ENCODE results near the gene ZNF407.

DNA sequence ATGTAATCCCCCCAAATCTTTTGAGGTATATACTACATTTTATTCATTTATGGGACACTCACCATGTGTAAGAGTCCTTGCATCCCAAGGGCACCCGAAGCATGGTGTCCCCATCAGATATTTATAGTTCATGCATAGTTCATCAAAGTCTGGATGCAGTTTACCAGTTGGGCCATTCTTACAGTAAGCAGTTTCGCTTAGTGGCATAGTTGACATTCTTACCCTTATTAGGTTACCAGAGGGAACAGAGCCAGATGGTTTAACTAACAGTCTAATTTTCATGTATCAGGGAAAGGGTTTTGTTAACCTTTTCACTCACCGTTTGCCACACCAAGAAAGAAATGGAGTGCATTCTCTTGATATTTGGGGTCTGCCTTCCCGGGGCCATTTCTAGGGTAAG lies 7.1 kb downstream of the ZNF407 start:
- TF ChIP-seq ELF3 (CRISPR knock-in tag; IDR thresholded peaks at IDR 0.05) (no peak), ZNF75D (CRISPR knock-in tag; IDR thresholded peaks at IDR 0.05; ENCODE audit: borderline replicate concordance) (no peak), SRF (IDR thresholded peaks at IDR 0.05; ENCODE audit: low read depth, low read length) (no peak), POLR2AphosphoS2 (IDR thresholded peaks at IDR 0.05; ENCODE audit: low read depth, low read length) (no peak), RFX5 (IDR thresholded peaks at IDR 0.05; ENCODE audit: low read depth, low read length) (no peak), TRIM24 (CRISPR knock-in tag; IDR thresholded peaks at IDR 0.05) (no peak), RORA (CRISPR knock-in tag; IDR thresholded peaks at IDR 0.05) (no peak), ZNF274 (CRISPR knock-in tag; IDR thresholded peaks at IDR 0.05) (no peak), ZSCAN25 (CRISPR knock-in tag; IDR thresholded peaks at IDR 0.05) (no peak)
- TF ChIP-seq, protein P1, sequence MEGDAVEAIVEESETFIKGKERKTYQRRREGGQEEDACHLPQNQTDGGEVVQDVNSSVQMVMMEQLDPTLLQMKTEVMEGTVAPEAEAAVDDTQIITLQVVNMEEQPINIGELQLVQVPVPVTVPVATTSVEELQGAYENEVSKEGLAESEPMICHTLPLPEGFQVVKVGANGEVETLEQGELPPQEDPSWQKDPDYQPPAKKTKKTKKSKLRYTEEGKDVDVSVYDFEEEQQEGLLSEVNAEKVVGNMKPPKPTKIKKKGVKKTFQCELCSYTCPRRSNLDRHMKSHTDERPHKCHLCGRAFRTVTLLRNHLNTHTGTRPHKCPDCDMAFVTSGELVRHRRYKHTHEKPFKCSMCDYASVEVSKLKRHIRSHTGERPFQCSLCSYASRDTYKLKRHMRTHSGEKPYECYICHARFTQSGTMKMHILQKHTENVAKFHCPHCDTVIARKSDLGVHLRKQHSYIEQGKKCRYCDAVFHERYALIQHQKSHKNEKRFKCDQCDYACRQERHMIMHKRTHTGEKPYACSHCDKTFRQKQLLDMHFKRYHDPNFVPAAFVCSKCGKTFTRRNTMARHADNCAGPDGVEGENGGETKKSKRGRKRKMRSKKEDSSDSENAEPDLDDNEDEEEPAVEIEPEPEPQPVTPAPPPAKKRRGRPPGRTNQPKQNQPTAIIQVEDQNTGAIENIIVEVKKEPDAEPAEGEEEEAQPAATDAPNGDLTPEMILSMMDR (CRISPR knock-in tag; IDR thresholded peaks at IDR 0.05), result no peak
- TF ChIP-seq, protein P2, sequence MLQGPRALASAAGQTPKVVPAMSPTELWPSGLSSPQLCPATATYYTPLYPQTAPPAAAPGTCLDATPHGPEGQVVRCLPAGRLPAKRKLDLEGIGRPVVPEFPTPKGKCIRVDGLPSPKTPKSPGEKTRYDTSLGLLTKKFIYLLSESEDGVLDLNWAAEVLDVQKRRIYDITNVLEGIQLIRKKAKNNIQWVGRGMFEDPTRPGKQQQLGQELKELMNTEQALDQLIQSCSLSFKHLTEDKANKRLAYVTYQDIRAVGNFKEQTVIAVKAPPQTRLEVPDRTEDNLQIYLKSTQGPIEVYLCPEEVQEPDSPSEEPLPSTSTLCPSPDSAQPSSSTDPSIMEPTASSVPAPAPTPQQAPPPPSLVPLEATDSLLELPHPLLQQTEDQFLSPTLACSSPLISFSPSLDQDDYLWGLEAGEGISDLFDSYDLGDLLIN (CRISPR knock-in tag; IDR thresholded peaks at IDR 0.05; ENCODE audit: borderline replicate concordance), result no peak
